GM06990 (cell line): ENCODE results near the gene DENND2A.
"Not testable (repeated sequence)": the region's sequence is repeated elsewhere in the genome, so short reads cannot be mapped to it uniquely, and the experiment has no call there.

Source experiments
- DNase-seq: peaks from one replicate; pipeline ENCODE4 v3.0.0-alpha.2; 2011; ENCODE audit not compliant: insufficient read length; ENCODE audit errors: extremely low read depth
- H3K27me3 ChIP-seq: replicated peaks from 2 replicates; pipeline ENCODE4 v1.6.0; 2011; ENCODE audit warnings: low read length; ENCODE audit not compliant: control insufficient read depth, insufficient read depth
- H3K36me3 ChIP-seq: 2 replicates; pipeline ENCODE4 v1.5.1; 2011; ENCODE audit warnings: low read length; ENCODE audit not compliant: control insufficient read depth, insufficient read depth
- H3K4me3 ChIP-seq: replicated peaks from 2 replicates; pipeline ENCODE4 v1.5.1; 2011; ENCODE audit warnings: low read depth, mild to moderate bottlenecking, control low read depth, low read length
- TF ChIP-seq, protein P1 (sequence below): IDR thresholded peaks from 2 replicates; pipeline ENCODE4 v1.5.1; 2011; ENCODE audit warnings: low read length, control low read depth, mild to moderate bottlenecking, inconsistent platforms; ENCODE audit not compliant: insufficient read depth, poor library complexity, severe bottlenecking

Gene DENND2A

GRCh38 chr7:140625908-140626868 is 14.4 kb downstream of the DENND2A start:
- DNase-seq: no peak
- TF ChIP-seq, protein P1, sequence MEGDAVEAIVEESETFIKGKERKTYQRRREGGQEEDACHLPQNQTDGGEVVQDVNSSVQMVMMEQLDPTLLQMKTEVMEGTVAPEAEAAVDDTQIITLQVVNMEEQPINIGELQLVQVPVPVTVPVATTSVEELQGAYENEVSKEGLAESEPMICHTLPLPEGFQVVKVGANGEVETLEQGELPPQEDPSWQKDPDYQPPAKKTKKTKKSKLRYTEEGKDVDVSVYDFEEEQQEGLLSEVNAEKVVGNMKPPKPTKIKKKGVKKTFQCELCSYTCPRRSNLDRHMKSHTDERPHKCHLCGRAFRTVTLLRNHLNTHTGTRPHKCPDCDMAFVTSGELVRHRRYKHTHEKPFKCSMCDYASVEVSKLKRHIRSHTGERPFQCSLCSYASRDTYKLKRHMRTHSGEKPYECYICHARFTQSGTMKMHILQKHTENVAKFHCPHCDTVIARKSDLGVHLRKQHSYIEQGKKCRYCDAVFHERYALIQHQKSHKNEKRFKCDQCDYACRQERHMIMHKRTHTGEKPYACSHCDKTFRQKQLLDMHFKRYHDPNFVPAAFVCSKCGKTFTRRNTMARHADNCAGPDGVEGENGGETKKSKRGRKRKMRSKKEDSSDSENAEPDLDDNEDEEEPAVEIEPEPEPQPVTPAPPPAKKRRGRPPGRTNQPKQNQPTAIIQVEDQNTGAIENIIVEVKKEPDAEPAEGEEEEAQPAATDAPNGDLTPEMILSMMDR: no peak
- no peaks in the 10 kb centered on the region for H3K36me3 ChIP-seq
- H3K4me3 ChIP-seq: no peak overlapping the region
- H3K27me3 ChIP-seq: no peaks in the 10 kb centered on the region; the same call in 1 of the 2 replicates

- H3K36me3 ChIP-seq, DNase-seq, H3K27me3 ChIP-seq, H3K4me3 ChIP-seq: not testable (repeated sequence)
Observed at GRCh38 chr7:140625192-140625558, 15.4 kb downstream of the DENND2A start.

DNA sequence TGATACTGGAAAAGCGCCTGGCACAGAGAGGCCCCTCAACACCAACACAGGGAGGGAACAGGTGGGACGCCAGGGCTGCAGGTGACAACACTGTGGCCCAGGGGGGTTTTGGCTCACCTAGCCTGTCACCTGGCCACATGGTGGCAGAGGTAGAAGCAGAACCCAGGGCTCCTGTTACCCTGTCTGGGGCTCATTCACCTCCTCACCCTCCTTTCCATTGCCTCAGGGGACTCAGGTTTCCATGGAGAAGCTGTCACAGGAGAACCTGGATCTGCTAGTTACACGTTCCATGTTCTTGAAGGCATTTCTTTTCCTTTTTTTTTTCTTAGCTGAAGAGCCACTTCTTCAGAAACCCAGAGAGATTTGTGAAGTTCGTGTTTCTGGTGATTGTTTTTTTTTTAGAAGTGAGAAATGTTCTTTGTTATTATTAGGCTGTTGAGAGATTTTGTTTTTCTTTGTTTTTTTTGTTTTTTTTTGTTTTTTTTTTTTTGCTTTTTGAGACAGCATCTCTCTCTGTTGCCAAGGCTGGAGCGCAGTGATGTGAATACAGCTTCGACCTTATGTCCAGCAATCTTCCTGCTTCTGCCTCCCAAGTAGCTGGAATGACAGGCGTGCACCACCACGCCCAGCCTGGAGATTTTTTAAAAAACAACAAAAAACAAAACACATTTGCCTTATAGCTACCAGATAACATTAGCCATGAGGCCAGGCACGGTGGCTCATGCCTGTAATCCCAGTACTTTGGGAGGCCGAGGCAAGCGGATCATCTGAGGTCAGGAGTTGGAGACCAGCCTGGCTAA is 16.0 kb downstream of the DENND2A start:
- DNase-seq: no peak
- Histone ChIP-seq H3K27me3 (no peaks in the 10 kb centered on the region; the same call in 1 of the 2 replicates), H3K4me3 (no peak overlapping the region), H3K36me3 (no peaks in the 10 kb centered on the region)
- TF ChIP-seq, protein P1: no peak

DNA sequence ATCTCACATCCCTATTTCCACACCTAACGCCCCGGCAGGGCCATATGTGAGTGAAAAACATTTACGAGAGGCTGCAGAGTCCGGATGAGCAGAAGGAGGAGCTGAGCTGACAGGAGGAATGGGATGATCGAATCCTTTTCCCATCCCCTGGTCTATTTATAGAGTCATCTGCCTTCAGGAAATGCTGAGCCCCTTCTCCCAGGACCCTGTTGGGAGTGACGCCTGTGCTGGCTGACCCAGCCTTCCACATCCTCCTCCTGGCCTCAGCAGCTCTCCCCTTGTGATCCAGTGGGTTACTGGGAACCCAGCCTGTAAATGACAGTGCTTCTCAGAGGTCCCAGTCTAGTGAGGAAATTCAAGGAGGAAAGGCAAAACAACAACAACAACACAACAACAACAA is 16.6 kb downstream of the DENND2A start:
- no peaks in the 10 kb centered on the region; the same call in 1 of the 2 replicates for H3K27me3 ChIP-seq
- DNase-seq: no peak
- H3K36me3 ChIP-seq: no peaks in the 10 kb centered on the region
- H3K4me3 ChIP-seq: no peak overlapping the region
- TF ChIP-seq, protein P1: no peak

DNA sequence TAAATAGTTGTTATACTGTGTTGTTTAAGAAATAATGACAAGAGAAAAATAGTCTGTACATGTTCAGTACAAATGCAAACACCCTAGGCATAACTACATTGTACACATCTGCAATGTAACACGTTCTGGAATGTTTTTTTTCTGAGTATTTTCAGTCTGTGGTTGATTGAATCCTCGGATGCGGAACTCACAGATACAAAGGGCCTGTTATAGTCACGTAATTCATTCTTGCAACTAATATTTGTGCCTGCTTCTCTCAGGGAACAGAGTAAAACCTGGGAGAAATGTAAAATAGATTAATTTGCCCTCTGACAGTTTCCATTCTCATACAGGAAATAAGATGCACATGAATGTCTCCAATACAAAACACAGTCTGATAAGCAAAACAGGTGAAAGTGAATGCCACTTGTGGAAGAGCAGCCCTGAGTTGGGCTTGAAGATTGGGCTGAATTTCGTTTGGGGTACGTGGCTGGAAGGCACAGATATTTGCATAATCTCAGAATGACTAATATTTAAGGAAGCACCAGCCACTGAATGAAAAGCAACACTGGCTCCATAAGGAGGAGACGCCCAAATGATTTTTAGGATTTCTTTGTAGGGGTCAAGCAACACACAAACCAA is 19.1 kb downstream of the DENND2A start:
- TF ChIP-seq, protein P1: no peak
- no peaks in the 10 kb centered on the region; the same call in 1 of the 2 replicates for H3K27me3 ChIP-seq
- H3K4me3 ChIP-seq: no peak overlapping the region
- no peaks in the 10 kb centered on the region for H3K36me3 ChIP-seq
- DNase-seq: no peak

DNA sequence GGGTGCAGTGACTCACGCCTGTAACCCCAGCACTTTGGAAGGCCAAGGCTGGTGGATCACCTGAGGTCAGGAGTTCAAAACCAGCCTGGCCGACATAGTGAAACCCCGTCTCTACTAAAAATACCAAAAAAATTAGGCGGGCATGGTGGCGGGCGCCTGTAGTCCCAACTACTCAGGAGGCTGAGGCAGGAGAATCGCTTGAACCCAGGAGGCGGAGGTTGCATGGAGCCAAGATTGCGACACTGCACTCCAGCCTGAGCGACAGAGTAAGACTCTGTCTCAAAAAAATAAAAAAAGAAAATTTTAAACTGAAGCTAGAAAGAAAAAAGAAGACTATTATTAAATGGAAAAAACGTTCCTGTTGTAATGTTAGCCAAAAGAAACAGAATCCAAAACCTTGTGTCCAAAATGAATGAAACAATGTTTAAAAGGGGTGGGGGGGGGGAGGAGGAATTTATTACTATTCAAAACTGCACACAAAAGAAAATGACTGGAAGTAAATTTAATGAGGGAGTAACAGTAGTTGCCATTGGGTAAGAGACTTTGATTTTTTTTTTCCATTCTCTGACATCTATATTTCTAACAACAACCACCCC is 20.6 kb downstream of the DENND2A start:
- not testable (repeated sequence) for H3K27me3 ChIP-seq, DNase-seq, H3K4me3 ChIP-seq, H3K36me3 ChIP-seq
